VCaP (cell line): Measurements from ENCODE around the gene HSD17B14.

Experiments
- H3K27ac ChIP-seq: fragments of 450-650 bp; 2 replicates; pipeline ENCODE4 v1.5.1; 2017
- CTCF ChIP-seq: fragments of 450-650 bp; conservative IDR thresholded peaks from 2 replicates; pipeline ENCODE4 v1.5.1; 2017; ENCODE audit warnings: mild to moderate bottlenecking, moderate library complexity

Gene HSD17B14

GRCh38 chr19:48802623-48803022 lies 33.7 kb downstream of the HSD17B14 start:
- TF ChIP-seq CTCF: no peak
- H3K27ac ChIP-seq: no peak overlapping the region

- TF ChIP-seq CTCF: no peak
Measured at GRCh38 chr19:48799358-48800300, 36.7 kb downstream of the HSD17B14 start.

GRCh38 chr19:48798937-48799336 lies 37.4 kb downstream of the HSD17B14 start:
- no peak overlapping the region for H3K27ac ChIP-seq
- no peak for TF ChIP-seq CTCF

More at GRCh38 chr19:48799358-48800300, 36.7 kb downstream of the HSD17B14 start:
- H3K27ac ChIP-seq: no peak overlapping the region

- H3K27ac ChIP-seq: no peak overlapping the region
- TF ChIP-seq CTCF: no peak
Measured at GRCh38 chr19:48797103-48797502, 39.2 kb downstream of the HSD17B14 start.

GRCh38 chr19:48796298-48797083 lies 39.8 kb downstream of the HSD17B14 start:
- peak overlapping the region; percentile 69 for H3K27ac ChIP-seq
- no peak for TF ChIP-seq CTCF

DNA sequence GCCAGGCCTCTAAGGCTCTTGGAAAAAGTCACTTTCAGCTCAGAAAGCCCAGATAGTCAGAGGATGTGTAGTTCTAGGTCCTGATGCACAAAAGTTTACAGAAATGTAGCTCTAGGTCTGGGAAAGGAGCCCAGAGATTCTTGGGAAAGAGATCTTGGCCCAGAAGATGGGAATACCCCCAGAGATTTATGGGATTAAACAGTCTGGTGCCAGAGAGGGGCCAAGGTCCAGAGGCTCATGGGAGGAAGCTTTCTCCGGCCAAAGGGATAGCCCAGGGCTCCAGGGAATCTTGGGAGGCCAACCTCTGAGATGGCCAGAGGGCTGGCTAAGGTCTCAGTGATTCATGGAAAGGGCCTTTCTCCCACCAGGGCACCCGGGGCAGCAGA lies 40.6 kb downstream of the HSD17B14 start:
- no peak for TF ChIP-seq CTCF
- H3K27ac ChIP-seq: peak overlapping the region; percentile 69

GRCh38 chr19:48795055-48795684 lies 41.1 kb downstream of the HSD17B14 start:
- peak overlapping the region; percentile 69 for H3K27ac ChIP-seq

More at GRCh38 chr19:48795055-48795684, 41.1 kb downstream of the HSD17B14 start:
- TF ChIP-seq CTCF: peak; percentile 98
